ENCODE results near the gene CFHR4.
"Not testable (repeated sequence)": the region's sequence is repeated elsewhere in the genome, so short reads cannot be mapped to it uniquely, and the experiment has no call there.

CFHR4 gene

GRCh38 chr1:196941474-196941873 is 53.6 kb downstream of the CFHR4 start:
- DNase-seq (ENCODE audit: low read depth in 2 of 2), result not testable (repeated sequence)

- DNase-seq (ENCODE audit: low read depth in 2 of 2), result not testable (repeated sequence)
Observed at GRCh38 chr1:196943568-196943967, 55.7 kb downstream of the CFHR4 start, which contains the start of gene CFHR2. TSS of gene CFHR2 (plus strand) at chr1:196943738. CDS start at chr1:196943881, 143 bp downstream.

GRCh38 chr1:196951711-196952394 is 64.0 kb downstream of the CFHR4 start:
- no peak for DNase-seq (ENCODE audit: low read depth in 2 of 2)

- DNase-seq (ENCODE audit: low read depth in 2 of 2), result no peak
Observed at GRCh38 chr1:196954778-196955177, 66.9 kb downstream of the CFHR4 start.

GRCh38 chr1:196955926-196956325 is 68.1 kb downstream of the CFHR4 start:
- no peak for DNase-seq (ENCODE audit: low read depth in 2 of 2)

- DNase-seq (ENCODE audit: low read depth in 2 of 2), result no peak
Observed at GRCh38 chr1:196960854-196961253, 73.0 kb downstream of the CFHR4 start.
